ENCODE data around the gene ADCYAP1.

ADCYAP1 gene

DNA sequence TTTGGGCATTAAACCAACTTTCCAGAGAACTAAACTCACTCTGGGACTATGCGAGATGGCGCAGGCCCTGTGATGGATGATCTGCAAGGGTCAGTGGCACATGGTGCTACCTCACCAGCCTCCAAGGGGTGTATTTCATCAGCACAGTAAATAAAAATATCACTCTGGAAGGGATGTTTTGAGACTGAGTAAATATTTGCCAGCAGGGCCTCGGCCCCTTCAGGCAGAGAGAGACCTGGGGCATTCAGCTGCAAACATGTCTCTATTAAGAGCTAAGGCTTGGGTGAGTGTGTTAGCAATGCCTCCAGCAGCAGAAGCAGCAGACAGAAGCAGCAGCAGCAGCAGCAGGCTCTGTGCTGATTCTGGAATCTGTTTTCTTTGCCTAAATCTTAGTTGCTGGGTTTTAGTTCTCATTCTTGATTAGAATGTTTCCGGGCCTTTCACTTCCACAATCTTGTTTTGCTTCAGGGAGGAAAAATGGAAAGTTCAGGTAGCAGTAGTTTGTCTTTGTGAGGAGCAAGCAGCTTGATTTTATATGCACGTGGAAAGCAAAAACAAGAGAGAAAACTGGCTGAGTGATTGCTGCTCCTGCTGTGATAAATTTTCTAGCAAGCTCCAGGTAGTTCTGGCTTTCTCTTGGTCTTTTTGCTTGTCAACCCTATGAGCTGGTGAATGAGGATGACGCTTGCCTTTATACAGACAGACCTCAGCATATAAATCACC lies 18.6 kb downstream of the ADCYAP1 start:
- in situ Hi-C loops (cut with HindIII; ENCODE audit: low pct_unique_long_range_greater_than_20kb, low sequenced_read_pairs), result no loop called here
- TF ChIP-seq JUND (IDR thresholded peaks at IDR 0.05; ENCODE audit: low read depth), result no peak
- no peak for DNase-seq (ENCODE audit: low read depth in 1 of 2, low spot score in 1 of 2)

DNA sequence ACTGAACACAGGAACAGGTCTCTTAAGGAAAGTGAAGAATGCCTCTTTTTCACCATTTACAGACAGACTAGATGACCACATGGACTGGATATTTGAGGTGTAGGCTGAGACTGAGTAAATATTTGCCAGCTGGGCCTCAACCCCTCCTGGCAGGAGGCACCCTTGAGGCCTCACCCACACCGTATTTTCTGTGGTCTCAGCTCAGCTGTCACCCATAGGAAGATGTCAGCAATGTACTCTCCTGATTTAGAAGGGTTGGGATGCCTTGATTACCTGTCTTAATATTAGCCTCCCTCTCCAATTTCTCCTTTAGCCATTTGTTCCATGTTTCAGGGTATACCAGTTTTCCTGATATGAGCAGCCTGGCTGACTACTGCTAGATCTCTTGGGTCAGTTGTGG lies 20.3 kb downstream of the ADCYAP1 start:
- DNase-seq (ENCODE audit: low read depth in 1 of 2, low spot score in 1 of 2), result no peak
- in situ Hi-C loops (cut with HindIII; ENCODE audit: low pct_unique_long_range_greater_than_20kb, low sequenced_read_pairs), result no loop called here
- no peak for TF ChIP-seq JUND (IDR thresholded peaks at IDR 0.05; ENCODE audit: low read depth)

DNA sequence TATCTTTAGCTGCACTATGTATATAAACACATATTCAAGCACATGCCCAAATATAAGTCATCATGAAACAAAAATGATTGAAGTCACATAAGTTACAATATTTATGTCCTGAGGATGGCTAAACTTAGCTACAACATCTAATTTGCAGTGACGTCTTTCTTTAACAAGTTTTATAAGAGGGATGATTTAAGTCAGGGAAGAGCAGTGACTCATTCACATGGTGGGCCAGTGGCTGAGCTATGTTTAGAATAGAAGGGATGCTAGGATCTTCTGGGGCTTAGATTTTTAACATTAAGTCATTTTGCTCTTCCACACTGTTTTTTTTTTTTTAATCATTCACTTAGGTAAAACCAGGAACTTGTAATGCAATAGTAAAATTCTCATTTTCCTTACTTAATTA lies 22.3 kb downstream of the ADCYAP1 start:
- no peak for DNase-seq (ENCODE audit: low read depth in 1 of 2, low spot score in 1 of 2)
- TF ChIP-seq JUND (IDR thresholded peaks at IDR 0.05; ENCODE audit: low read depth), result no peak
- in situ Hi-C loops (cut with HindIII; ENCODE audit: low pct_unique_long_range_greater_than_20kb, low sequenced_read_pairs), result no loop called here

DNA sequence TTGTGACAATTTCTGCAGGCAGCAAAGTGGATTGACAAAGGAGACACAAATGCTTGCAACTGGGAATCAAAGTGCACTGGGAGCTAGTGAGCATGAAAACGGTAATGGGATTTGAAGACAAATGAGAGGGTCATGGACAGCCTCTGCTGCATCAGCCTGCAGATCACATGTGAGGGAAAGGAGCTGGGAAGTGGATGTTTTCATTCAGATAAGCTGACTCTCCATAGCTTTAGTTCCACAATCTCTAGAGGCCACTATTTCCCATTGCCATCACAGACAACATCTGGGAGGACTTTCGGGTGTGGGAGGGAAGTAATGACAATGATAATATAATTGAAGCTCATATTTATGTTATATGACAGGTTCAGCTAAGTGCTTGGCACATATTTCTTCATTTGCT lies 28.4 kb downstream of the ADCYAP1 start:
- in situ Hi-C loops (cut with HindIII; ENCODE audit: low pct_unique_long_range_greater_than_20kb, low sequenced_read_pairs), result no loop called here
- no peak for TF ChIP-seq JUND (IDR thresholded peaks at IDR 0.05; ENCODE audit: low read depth)
- DNase-seq (ENCODE audit: low read depth in 1 of 2, low spot score in 1 of 2), result no peak

DNA sequence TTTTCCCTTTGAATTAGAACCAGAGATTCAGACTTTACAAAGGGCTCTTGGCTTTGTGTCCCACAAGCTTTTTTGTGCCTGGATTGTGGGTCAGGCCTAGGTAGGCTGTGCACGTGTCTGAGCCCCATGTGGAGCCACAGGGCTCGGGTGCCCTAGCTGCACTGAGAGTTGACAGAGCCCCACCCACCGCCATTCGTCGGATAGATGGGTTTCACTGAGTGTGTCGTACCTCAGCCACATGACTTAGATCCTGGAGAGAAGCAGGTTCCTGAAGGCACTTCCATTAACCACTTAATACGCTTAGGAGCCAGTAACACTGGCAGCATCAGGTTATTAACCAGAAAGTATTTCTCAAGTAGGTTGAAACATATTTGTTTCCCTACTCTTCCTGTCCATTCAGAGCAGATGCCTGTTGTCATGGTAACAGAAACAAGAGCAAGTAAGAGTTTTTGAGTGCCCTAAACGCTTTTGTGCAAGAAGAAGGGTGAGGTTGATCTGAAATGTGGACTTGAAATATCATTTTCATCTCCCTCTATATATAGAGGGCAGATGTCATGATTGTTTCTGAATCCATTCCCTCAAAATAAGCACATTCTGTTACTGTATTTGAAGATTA lies 30.0 kb downstream of the ADCYAP1 start:
- no peak for TF ChIP-seq JUND (IDR thresholded peaks at IDR 0.05; ENCODE audit: low read depth)
- DNase-seq (ENCODE audit: low read depth in 1 of 2, low spot score in 1 of 2), result no peak
- in situ Hi-C loops (cut with HindIII; ENCODE audit: low pct_unique_long_range_greater_than_20kb, low sequenced_read_pairs), result no loop called here

GRCh38 chr18:936941-937340 lies 32.3 kb downstream of the ADCYAP1 start:
- DNase-seq (ENCODE audit: low read depth in 1 of 2, low spot score in 1 of 2), result no peak
- no peak for TF ChIP-seq JUND (IDR thresholded peaks at IDR 0.05; ENCODE audit: low read depth)
- in situ Hi-C loops (cut with HindIII; ENCODE audit: low pct_unique_long_range_greater_than_20kb, low sequenced_read_pairs), result no loop called here

DNA sequence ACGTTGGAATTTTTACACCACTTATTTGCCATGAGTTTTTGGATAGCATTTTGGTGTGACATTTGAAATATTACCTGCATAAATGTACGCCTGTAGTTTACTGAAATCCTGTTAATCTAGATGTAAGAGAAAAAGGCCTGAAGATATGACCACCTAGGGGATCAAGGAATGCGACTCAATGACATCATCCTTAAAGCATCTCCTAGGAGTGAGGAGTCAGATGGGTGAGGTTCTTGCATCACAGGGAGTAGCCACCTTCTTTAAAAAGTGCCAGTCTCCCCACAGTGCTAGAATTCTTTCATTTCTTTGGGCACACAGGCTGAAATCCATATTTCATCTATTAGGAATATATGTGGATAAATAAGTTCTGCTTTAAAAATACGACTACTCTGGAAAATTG lies 34.5 kb downstream of the ADCYAP1 start:
- no peak for DNase-seq (ENCODE audit: low read depth in 1 of 2, low spot score in 1 of 2)
- TF ChIP-seq JUND (IDR thresholded peaks at IDR 0.05; ENCODE audit: low read depth), result no peak
- in situ Hi-C loops (cut with HindIII; ENCODE audit: low pct_unique_long_range_greater_than_20kb, low sequenced_read_pairs), result no loop called here

DNA sequence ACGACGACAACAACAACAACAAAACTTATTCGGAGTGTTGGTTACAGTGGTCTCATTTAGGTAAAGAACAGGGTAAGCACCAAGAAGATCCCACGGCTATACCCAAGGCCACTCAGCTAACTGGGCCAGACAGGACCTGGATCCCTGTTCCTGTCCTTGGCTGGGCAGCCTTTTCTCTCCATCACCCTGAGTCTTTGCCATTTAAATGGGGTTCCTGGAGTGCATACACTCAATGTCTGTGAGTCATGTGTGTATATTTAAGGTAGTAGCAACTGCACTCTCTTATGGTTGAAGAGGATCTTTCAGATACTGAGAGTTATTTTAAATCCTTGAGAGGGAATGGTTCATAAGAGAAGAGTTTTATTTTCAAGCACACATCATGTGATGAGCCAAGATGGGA lies 35.3 kb downstream of the ADCYAP1 start:
- no peak for TF ChIP-seq JUND (IDR thresholded peaks at IDR 0.05; ENCODE audit: low read depth)
- no peak for DNase-seq (ENCODE audit: low read depth in 1 of 2, low spot score in 1 of 2)
- in situ Hi-C loops (cut with HindIII; ENCODE audit: low pct_unique_long_range_greater_than_20kb, low sequenced_read_pairs), result no loop called here

DNA sequence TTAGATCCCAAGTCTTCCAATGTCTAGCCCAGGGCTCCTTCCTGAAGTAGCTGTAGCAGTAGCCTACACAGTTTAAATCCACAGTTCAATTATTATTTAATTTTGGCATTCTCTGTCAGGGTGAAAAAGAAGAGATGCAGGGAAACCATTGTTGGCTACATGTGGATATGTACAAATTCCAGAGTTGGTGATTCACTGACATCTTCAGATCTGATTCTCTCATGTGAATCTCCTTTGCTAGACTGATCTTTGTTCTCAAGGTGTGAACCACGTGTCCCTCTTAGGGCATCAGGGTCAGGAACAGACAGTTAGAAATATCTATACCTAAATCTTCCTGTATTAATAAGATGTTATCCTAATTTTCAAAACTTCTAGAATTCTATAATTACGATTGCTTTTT lies 36.7 kb downstream of the ADCYAP1 start:
- in situ Hi-C loops (cut with HindIII; ENCODE audit: low pct_unique_long_range_greater_than_20kb, low sequenced_read_pairs), result no loop called here
- no peak for DNase-seq (ENCODE audit: low read depth in 1 of 2, low spot score in 1 of 2)
- no peak for TF ChIP-seq JUND (IDR thresholded peaks at IDR 0.05; ENCODE audit: low read depth)

DNA sequence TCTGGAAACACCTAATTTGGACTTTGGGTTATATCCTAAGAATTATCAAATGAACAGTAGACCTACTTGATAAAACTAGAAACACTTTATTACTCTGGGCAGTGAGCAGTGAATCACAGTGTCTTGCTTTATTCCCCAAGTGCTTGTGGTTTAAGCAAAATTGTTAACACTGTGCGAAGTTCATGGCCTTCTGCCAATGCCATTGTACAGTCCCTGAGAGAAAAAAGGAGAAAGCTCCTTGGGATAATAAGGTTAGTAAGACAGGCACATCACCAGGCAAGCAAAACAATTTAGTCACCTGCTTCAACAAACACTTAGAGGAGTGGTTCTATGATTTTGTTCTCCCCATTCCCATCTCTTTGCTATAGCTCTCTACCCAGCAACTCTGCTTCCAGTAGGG lies 39.8 kb downstream of the ADCYAP1 start:
- DNase-seq (ENCODE audit: low read depth in 1 of 2, low spot score in 1 of 2), result no peak
- in situ Hi-C loops (cut with HindIII; ENCODE audit: low pct_unique_long_range_greater_than_20kb, low sequenced_read_pairs), result no loop called here
- no peak for TF ChIP-seq JUND (IDR thresholded peaks at IDR 0.05; ENCODE audit: low read depth)

- in situ Hi-C loops (cut with HindIII; ENCODE audit: low pct_unique_long_range_greater_than_20kb, low sequenced_read_pairs), result no loop called here
- no peak for TF ChIP-seq JUND (IDR thresholded peaks at IDR 0.05; ENCODE audit: low read depth)
These were observed 45.3 kb downstream of the ADCYAP1 start for GRCh38 chr18:949724-950631.

DNA sequence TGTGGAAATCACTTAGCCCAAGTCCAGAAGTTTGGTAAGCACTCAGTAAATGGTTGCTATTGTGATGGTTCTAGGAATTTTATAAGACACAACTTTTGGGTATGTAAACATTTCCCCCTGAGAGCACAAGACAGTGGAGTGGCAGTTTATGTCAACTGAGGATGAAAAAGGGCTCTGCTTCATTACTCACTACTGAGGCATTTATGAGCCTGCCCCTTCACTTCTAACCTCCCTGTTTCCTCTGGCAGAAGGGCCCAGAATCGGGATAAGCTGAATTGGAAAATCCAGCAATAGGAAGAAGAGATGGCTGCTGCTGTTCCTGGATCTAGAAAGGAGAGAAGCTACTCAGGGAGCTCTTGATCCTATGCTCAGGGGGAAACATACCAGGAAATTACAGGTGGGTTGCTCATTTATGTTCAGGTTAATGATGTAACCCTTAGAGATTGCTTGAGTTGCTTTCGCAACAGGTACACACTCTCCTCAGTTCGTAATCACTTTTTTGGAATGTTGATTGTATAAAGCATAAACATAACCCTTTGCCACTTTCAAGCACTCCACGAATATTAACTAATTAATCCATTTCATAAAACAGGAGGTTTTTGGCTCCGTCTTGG lies 46.3 kb downstream of the ADCYAP1 start:
- no peak for TF ChIP-seq JUND (IDR thresholded peaks at IDR 0.05; ENCODE audit: low read depth)
- DNase-seq (ENCODE audit: low read depth in 1 of 2, low spot score in 1 of 2), result no peak
- in situ Hi-C loops (cut with HindIII; ENCODE audit: low pct_unique_long_range_greater_than_20kb, low sequenced_read_pairs), result no loop called here

More at GRCh38 chr18:949724-950631, 45.3 kb downstream of the ADCYAP1 start:
- no peak for DNase-seq (ENCODE audit: low read depth in 1 of 2, low spot score in 1 of 2)
